Type B pancreatic cell (in vitro differentiated cells): ENCODE measurements around the gene GNAS. TPM values are rescaled to one million over a fixed set of nuclear protein-coding genes. Genes with fewer than 3 reads are reported as not detected.
"Not testable (repeated sequence)": the region's sequence is repeated elsewhere in the genome, so short reads cannot be mapped to it uniquely, and the experiment has no call there.

ENCODE experiments used
- DNase-seq: peaks from one replicate; pipeline ENCODE4 v3.0.0; 2021; ENCODE audit warnings: mixed read lengths; ENCODE audit not compliant: unreplicated experiment; ENCODE audit errors: extremely low spot score
- H3K27ac Mint-ChIP-seq: 2 replicates; pipeline ENCODE4 v1.8.0; 2021; ENCODE audit warnings: mild to moderate bottlenecking, mixed read lengths
- H3K27me3 Mint-ChIP-seq: 2 replicates; pipeline ENCODE4 v1.8.0; 2021; ENCODE audit warnings: mixed read lengths
- H3K36me3 Mint-ChIP-seq: 2 replicates; pipeline ENCODE4 v1.8.0; 2021; ENCODE audit warnings: mixed read lengths
- H3K4me1 Mint-ChIP-seq: one replicate; pipeline ENCODE4 v1.8.0; 2021; ENCODE audit warnings: mixed read lengths; ENCODE audit not compliant: unreplicated experiment
- H3K4me3 Mint-ChIP-seq: 2 replicates; pipeline ENCODE4 v1.8.0; 2021; ENCODE audit warnings: mild to moderate bottlenecking, mixed read lengths
- H3K9me3 Mint-ChIP-seq: 2 replicates; pipeline ENCODE4 v1.8.0; 2021; ENCODE audit warnings: mixed read lengths
- CTCF ChIP-seq: fragments of 200-600 bp; sonication (generic); conservative IDR thresholded peaks from 2 replicates; pipeline ENCODE4 v1.5.0; 2021; ENCODE audit warnings: antibody characterized with exemption, mild to moderate bottlenecking
- total RNA-seq: library from RNA; stranded (reverse); gene quantifications from 2 replicates; pipeline ENCODE4 v1.2.1, GENCODE V29; 2021; ENCODE audit warnings: low replicate concordance

The GNAS gene
- total RNA-seq, 1 donor from 2014 or later: 1,406 TPM

- no peaks in the 10 kb centered on the region for H3K4me1 Mint-ChIP-seq
- no peak overlapping the region for H3K4me3 Mint-ChIP-seq
- no peak for DNase-seq
- TF ChIP-seq CTCF: no peak
- no peaks in the 10 kb centered on the region for H3K9me3 Mint-ChIP-seq
- peaks cover 8% of the 10 kb centered on the region for H3K36me3 Mint-ChIP-seq
- H3K27ac Mint-ChIP-seq: no peak overlapping the region
- H3K27me3 Mint-ChIP-seq: no peaks in the 10 kb centered on the region
Observed at GRCh38 chr20:58822748-58823730, 29.5 kb upstream of the GNAS start.

- peaks cover 13% of the 10 kb centered on the region for H3K36me3 Mint-ChIP-seq
- peaks cover 5% of the 10 kb centered on the region for H3K4me1 Mint-ChIP-seq
Observed at GRCh38 chr20:58824843-58825242, 27.7 kb upstream of the GNAS start.

GRCh38 chr20:58825450-58825849 lies 27.1 kb upstream of the GNAS start:
- Mint-ChIP-seq H3K36me3 (peaks cover 11% of the 10 kb centered on the region), H3K9me3 (peaks cover 6% of the 10 kb centered on the region), H3K27ac (no peak overlapping the region), H3K4me1 (peaks cover 5% of the 10 kb centered on the region), H3K4me3 (no peak overlapping the region), H3K27me3 (peaks cover 4% of the 10 kb centered on the region)
- no peak for TF ChIP-seq CTCF
- no peak for DNase-seq

More at GRCh38 chr20:58824843-58825242, 27.7 kb upstream of the GNAS start:
- H3K27ac Mint-ChIP-seq: no peak overlapping the region
- no peak for TF ChIP-seq CTCF
- no peak for DNase-seq
- H3K4me3 Mint-ChIP-seq: no peak overlapping the region
- peaks cover 6% of the 10 kb centered on the region for H3K9me3 Mint-ChIP-seq
- peaks cover 4% of the 10 kb centered on the region for H3K27me3 Mint-ChIP-seq

- H3K36me3 Mint-ChIP-seq: peaks cover 9% of the 10 kb centered on the region
Observed at GRCh38 chr20:58826271-58826670, 26.2 kb upstream of the GNAS start.

GRCh38 chr20:58828136-58828535 lies 24.4 kb upstream of the GNAS start:
- no peak for DNase-seq
- TF ChIP-seq CTCF: no peak
- no peak overlapping the region for H3K27ac Mint-ChIP-seq
- H3K27me3 Mint-ChIP-seq: peaks cover 4% of the 10 kb centered on the region
- H3K4me1 Mint-ChIP-seq: peaks cover 5% of the 10 kb centered on the region
- H3K9me3 Mint-ChIP-seq: peaks cover 6% of the 10 kb centered on the region
- no peak overlapping the region for H3K4me3 Mint-ChIP-seq
- peaks cover 9% of the 10 kb centered on the region for H3K36me3 Mint-ChIP-seq

More at GRCh38 chr20:58826271-58826670, 26.2 kb upstream of the GNAS start:
- peaks cover 6% of the 10 kb centered on the region for H3K9me3 Mint-ChIP-seq
- no peak overlapping the region for H3K27ac Mint-ChIP-seq
- peaks cover 4% of the 10 kb centered on the region for H3K27me3 Mint-ChIP-seq
- TF ChIP-seq CTCF: no peak
- H3K4me1 Mint-ChIP-seq: peaks cover 5% of the 10 kb centered on the region
- H3K4me3 Mint-ChIP-seq: no peak overlapping the region
- DNase-seq: no peak

- not testable (repeated sequence) for H3K27me3 Mint-ChIP-seq, H3K4me1 Mint-ChIP-seq, DNase-seq, H3K9me3 Mint-ChIP-seq, H3K4me3 Mint-ChIP-seq
- Mint-ChIP-seq H3K27ac (peak overlapping the region; percentile 18), H3K36me3 (peaks cover 14% of the 10 kb centered on the region)
Observed at GRCh38 chr20:58828804-58829203, 23.7 kb upstream of the GNAS start.
